GM12874 (cell line): Measurements from ENCODE around the gene CEACAM8.

ENCODE experiments used
- CTCF ChIP-seq: IDR thresholded peaks from 2 replicates; pipeline ENCODE4 v1.5.1; 2011; ENCODE audit warnings: low read depth, mild to moderate bottlenecking, control low read depth, low read length, moderate library complexity; ENCODE audit not compliant: insufficient read depth

The CEACAM8 gene

GRCh38 chr19:42540071-42540553, 54.6 kb downstream of the CEACAM8 start:
- no peak for TF ChIP-seq CTCF

- no peak for TF ChIP-seq CTCF
These were observed 55.6 kb downstream of the CEACAM8 start for GRCh38 chr19:42538841-42539709.

- no peak for TF ChIP-seq CTCF
These were observed 60.3 kb downstream of the CEACAM8 start for GRCh38 chr19:42534391-42534790.

GRCh38 chr19:42532891-42533290, 61.8 kb downstream of the CEACAM8 start:
- no peak for TF ChIP-seq CTCF

- no peak for TF ChIP-seq CTCF
These were observed 63.4 kb downstream of the CEACAM8 start for GRCh38 chr19:42531313-42531712.
